ENCODE data around the gene BACH2. TPM values are rescaled to one million over a fixed set of nuclear protein-coding genes. Genes with fewer than 3 reads are reported as not detected.

The BACH2 gene
- total RNA-seq, 4 donors from 2014 or later: 8.5 to 20.0 (median 13.3) TPM

- H3K36me3 ChIP-seq: no peaks in the 10 kb centered on the region
- H3K27ac ChIP-seq: no peak overlapping the region
- peaks cover 6% of the 10 kb centered on the region for H3K4me1 ChIP-seq
- H3K4me3 ChIP-seq: no peak overlapping the region
- TF ChIP-seq EP300 (IDR thresholded peaks at IDR 0.05) (no peak), POLR2AphosphoS5 (IDR thresholded peaks at IDR 0.05) (no peak), POLR2A (IDR thresholded peaks at IDR 0.05) (no peak), CTCF (IDR thresholded peaks at IDR 0.05) (no peak)
- DNase-seq (ENCODE audit: low spot score in 2 of 2): no peak
- H3K9me3 ChIP-seq: no peaks in the 10 kb centered on the region
- H3K27me3 ChIP-seq: no peaks in the 10 kb centered on the region
These were observed 208.6 kb downstream of the BACH2 start for GRCh38 chr6:90088009-90088408.

GRCh38 chr6:90087106-90087833, 209.4 kb downstream of the BACH2 start:
- no peak overlapping the region for H3K4me3 ChIP-seq
- H3K27ac ChIP-seq: no peak overlapping the region
- TF ChIP-seq POLR2A (IDR thresholded peaks at IDR 0.05) (no peak), POLR2AphosphoS5 (IDR thresholded peaks at IDR 0.05) (no peak), CTCF (IDR thresholded peaks at IDR 0.05) (no peak), EP300 (IDR thresholded peaks at IDR 0.05) (no peak)
- no peaks in the 10 kb centered on the region for H3K36me3 ChIP-seq
- no peaks in the 10 kb centered on the region for H3K9me3 ChIP-seq
- 86% methylated on average over 5 of the region's 5 CpGs for WGBS
- no peak for DNase-seq (ENCODE audit: low spot score in 2 of 2)
- H3K4me1 ChIP-seq: peaks cover 6% of the 10 kb centered on the region
- no peaks in the 10 kb centered on the region for H3K27me3 ChIP-seq

GRCh38 chr6:90086517-90086916, 210.1 kb downstream of the BACH2 start:
- Histone ChIP-seq H3K27ac (no peak overlapping the region), H3K4me1 (peaks cover 6% of the 10 kb centered on the region), H3K4me3 (no peak overlapping the region), H3K9me3 (no peaks in the 10 kb centered on the region), H3K36me3 (no peaks in the 10 kb centered on the region), H3K27me3 (no peaks in the 10 kb centered on the region)
- no peak for DNase-seq (ENCODE audit: low spot score in 2 of 2)
- TF ChIP-seq POLR2A (IDR thresholded peaks at IDR 0.05) (no peak), CTCF (IDR thresholded peaks at IDR 0.05) (no peak), EP300 (IDR thresholded peaks at IDR 0.05) (no peak), POLR2AphosphoS5 (IDR thresholded peaks at IDR 0.05) (no peak)
- 91% methylated on average over 7 of the region's 7 CpGs for WGBS

GRCh38 chr6:90083891-90084290, 212.8 kb downstream of the BACH2 start:
- no peak overlapping the region for H3K27ac ChIP-seq
- no peak for TF ChIP-seq POLR2AphosphoS5 (IDR thresholded peaks at IDR 0.05)
- no peak for TF ChIP-seq POLR2A (IDR thresholded peaks at IDR 0.05)
- no peak for TF ChIP-seq EP300 (IDR thresholded peaks at IDR 0.05)
- TF ChIP-seq CTCF (IDR thresholded peaks at IDR 0.05): no peak
- H3K4me3 ChIP-seq: no peak overlapping the region
- 77% methylated on average over 4 of the region's 4 CpGs for WGBS
- no peaks in the 10 kb centered on the region for H3K27me3 ChIP-seq
- no peak for DNase-seq (ENCODE audit: low spot score in 2 of 2)
- peaks cover 9% of the 10 kb centered on the region for H3K4me1 ChIP-seq
- H3K9me3 ChIP-seq: no peaks in the 10 kb centered on the region
- no peaks in the 10 kb centered on the region for H3K36me3 ChIP-seq

GRCh38 chr6:90082847-90083246, 213.8 kb downstream of the BACH2 start:
- WGBS: 85% methylated on average over 2 of the region's 2 CpGs
- no peak for DNase-seq (ENCODE audit: low spot score in 2 of 2)
- H3K27ac ChIP-seq: no peak overlapping the region
- no peaks in the 10 kb centered on the region for H3K27me3 ChIP-seq
- H3K36me3 ChIP-seq: no peaks in the 10 kb centered on the region
- H3K4me1 ChIP-seq: peaks cover 2% of the 10 kb centered on the region
- no peaks in the 10 kb centered on the region for H3K9me3 ChIP-seq
- H3K4me3 ChIP-seq: no peak overlapping the region
- no peak for TF ChIP-seq POLR2A (IDR thresholded peaks at IDR 0.05)
- no peak for TF ChIP-seq EP300 (IDR thresholded peaks at IDR 0.05)
- TF ChIP-seq CTCF (IDR thresholded peaks at IDR 0.05): no peak
- no peak for TF ChIP-seq POLR2AphosphoS5 (IDR thresholded peaks at IDR 0.05)
